SJSA1 (cell line): ENCODE results near the gene NKTR. TPM values are rescaled to one million over a fixed set of nuclear protein-coding genes. Genes with fewer than 3 reads are reported as not detected.

Experiments
- DNase-seq, 2 experiments: peaks; one replicate each; pipeline ENCODE4 v3.0.0-alpha.2; 2015 to 2020; ENCODE audit warnings: low spot score in 2 of 2, low read depth in 1 of 2
- H3K27ac ChIP-seq: fragments of 250-450 bp; sonication (Bioruptor Pico); 2 replicates; pipeline ENCODE4 v1.5.1; 2020; ENCODE audit warnings: mild to moderate bottlenecking, moderate library complexity
- H3K27me3 ChIP-seq: fragments of 250-450 bp; sonication (Bioruptor Pico); replicated peaks from 2 replicates; pipeline ENCODE4 v1.5.1; 2020; ENCODE audit warnings: mild to moderate bottlenecking, moderate library complexity
- H3K36me3 ChIP-seq: fragments of 250-450 bp; sonication (Bioruptor Pico); 2 replicates; pipeline ENCODE4 v1.5.1; 2020; ENCODE audit warnings: mild to moderate bottlenecking
- H3K4me1 ChIP-seq: fragments of 250-450 bp; sonication (Bioruptor Pico); replicated peaks from 2 replicates; pipeline ENCODE4 v1.6.1; 2021; ENCODE audit warnings: mild to moderate bottlenecking
- H3K4me3 ChIP-seq: fragments of 250-450 bp; sonication (Bioruptor Pico); 2 replicates; pipeline ENCODE4 v1.5.1; 2020; ENCODE audit warnings: mild to moderate bottlenecking
- H3K9me3 ChIP-seq: fragments of 250-450 bp; sonication (Bioruptor Pico); replicated peaks from 2 replicates; pipeline ENCODE4 v1.5.1; 2020; ENCODE audit warnings: mild to moderate bottlenecking
- total RNA-seq: library from RNA; depleted of rRNA; stranded (reverse); fragments of >200 nt; shearing (Covaris generic); gene quantifications from 2 replicates; pipeline ENCODE4 v1.2.3, GENCODE V29; 2014

The NKTR gene
- total RNA-seq, 1 experiment from 2014 or later, result 33.7 TPM

DNA sequence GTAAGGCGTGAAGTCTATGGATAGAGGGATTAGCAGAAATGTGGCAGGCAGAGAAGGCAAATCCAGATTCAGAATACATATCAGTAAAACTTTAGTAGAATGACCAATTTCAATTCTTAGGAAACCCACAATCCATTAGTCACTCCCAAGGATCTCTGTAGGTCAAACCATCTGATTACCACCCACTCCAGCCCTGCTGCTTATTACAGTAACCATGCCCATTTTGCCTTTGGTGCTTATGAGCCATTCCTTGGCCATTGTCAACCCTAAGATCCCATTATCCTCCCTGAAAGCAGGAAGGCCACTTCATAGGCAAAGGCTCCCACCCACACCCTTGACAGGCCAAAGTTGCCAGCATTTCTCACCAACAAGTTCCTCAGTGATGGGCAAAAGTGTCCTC, 79.8 kb downstream of the NKTR start:
- Histone ChIP-seq H3K27me3 (no peaks in the 10 kb centered on the region), H3K9me3 (no peaks in the 10 kb centered on the region), H3K36me3 (no peaks in the 10 kb centered on the region), H3K4me3 (no peak overlapping the region), H3K4me1 (peaks cover 12% of the 10 kb centered on the region), H3K27ac (no peak overlapping the region)
- DNase-seq, result no peak

DNA sequence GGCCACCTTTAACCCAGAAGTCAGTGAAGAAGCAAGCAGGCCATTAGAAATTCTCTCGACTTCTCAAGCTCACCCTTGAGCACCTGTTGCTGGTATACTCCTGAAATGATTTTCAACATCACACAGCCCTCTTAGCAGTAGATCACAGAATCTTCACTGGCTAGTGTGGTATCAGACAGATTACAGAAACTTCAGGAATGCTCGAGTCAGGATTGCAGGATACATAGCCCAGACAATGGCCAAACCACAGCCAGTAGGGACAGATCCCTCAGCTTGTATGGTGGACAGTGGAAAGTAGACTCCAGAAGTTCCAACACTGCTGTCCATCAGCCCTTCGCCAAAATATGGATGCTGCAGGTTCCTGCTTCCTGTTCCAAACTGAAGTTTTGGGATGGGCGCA, 80.3 kb downstream of the NKTR start:
- Histone ChIP-seq H3K27me3 (no peaks in the 10 kb centered on the region), H3K27ac (no peak overlapping the region), H3K36me3 (no peaks in the 10 kb centered on the region), H3K4me3 (no peak overlapping the region), H3K4me1 (peaks cover 12% of the 10 kb centered on the region), H3K9me3 (no peaks in the 10 kb centered on the region)
- DNase-seq, result no peak

DNA sequence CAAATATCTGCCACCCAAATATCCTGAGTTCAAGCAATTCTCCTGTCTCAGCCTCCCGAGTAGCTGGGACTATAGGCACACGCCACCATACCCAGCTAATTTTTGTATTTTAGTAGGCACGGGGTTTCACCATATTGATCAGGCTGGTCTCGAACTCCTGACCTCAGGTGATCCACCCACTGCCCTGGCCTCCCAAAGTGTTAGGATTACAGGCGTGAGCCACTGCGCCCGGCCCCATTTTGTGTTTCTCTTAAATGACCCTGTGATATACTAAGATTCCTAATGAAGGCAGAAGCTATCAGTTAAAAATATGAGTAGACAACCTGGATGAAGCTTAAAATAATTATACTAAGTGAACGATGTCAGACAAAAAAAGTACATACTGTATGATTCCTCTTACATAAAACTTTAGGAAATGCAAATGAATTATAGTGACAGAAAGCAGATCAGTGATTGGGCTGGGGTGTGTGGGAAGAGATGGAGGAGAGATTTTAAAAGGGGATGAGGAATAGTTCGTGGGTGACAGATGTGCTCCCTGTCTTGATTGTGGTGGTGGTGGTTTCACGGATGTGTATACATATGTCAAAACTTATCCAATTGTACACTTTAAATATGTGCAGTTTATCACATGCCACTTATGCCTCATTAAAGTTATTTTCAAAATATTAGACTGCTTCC, 81.0 kb downstream of the NKTR start:
- Histone ChIP-seq H3K4me3 (no peak overlapping the region), H3K27me3 (no peaks in the 10 kb centered on the region), H3K36me3 (no peaks in the 10 kb centered on the region), H3K4me1 (peaks cover 12% of the 10 kb centered on the region), H3K9me3 (no peaks in the 10 kb centered on the region), H3K27ac (no peak overlapping the region)
- no peak for DNase-seq

DNA sequence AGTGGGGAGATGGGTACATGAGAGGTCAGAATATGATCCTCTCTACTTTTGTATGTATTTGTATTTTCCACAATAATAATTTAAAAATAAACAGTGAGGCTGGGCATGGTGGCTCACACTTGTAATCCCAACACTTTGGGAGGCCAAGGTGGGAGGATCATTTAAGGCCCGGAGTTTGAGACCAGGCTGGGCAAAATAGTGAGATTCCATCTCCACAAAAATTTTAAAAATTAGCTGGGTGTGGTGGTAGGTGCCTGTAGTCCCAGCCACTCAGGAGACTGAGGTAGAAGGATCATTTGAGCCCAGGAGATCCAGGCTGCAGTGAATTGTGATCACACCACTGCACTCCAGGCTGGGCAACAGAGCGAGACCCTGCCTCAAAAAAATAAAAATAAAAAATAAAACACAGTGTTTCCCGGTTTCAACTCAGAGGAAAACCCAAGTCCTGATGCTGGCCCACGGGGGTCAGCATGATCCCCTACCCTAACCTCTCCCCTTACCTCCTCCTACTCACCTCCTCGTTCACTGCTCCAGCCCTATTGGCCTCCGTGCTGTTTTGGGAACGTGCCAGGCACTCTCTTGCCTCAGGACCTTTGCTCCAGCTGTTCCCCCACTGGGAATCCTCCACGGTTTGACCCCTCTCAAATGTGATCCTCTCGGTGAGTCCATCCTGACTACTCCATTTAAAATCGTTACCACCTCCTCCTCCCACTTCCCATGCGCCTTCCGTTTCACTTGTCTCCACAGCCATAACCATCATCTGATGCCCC, 82.0 kb downstream of the NKTR start:
- no peaks in the 10 kb centered on the region for H3K36me3 ChIP-seq
- no peaks in the 10 kb centered on the region for H3K27me3 ChIP-seq
- no peak overlapping the region for H3K27ac ChIP-seq
- H3K4me1 ChIP-seq, result peaks cover 12% of the 10 kb centered on the region
- DNase-seq, result no peak
- no peak overlapping the region for H3K4me3 ChIP-seq
- H3K9me3 ChIP-seq, result no peaks in the 10 kb centered on the region

DNA sequence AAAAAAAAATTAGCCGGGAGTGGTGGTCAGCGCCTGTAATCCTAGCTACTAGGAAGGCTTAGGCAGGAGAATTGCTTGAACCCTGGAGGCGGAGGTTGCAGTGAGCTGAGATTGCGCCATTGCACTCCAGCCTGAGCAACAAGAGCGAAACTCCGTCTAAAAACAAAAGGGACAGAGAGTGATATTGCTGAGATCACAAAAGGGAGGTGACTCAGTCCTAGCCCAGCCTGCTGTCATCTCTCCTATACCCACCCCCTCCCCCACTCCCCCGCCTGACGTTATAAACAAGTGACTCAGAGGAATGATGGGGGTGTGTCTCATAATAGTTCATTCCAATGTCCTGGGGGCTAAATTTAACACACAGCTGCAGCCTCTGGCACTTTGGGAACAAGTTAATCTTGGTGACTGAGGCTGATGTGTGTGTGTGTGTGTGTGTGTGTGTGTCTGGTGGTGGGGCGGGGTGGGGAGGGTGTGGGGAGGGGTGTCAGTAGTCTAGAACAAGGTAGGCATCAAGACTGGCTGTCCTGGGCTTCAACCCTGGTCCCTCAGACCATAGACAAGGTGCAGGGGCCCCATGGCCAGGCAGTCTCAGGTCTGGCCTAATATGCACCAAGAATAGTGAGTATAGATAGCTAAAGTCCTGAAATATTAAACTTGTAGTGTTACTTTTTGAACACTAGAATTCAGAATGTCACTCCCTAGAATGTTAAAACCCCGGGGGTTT, 83.6 kb downstream of the NKTR start:
- H3K27me3 ChIP-seq, result no peaks in the 10 kb centered on the region
- no peaks in the 10 kb centered on the region for H3K9me3 ChIP-seq
- H3K4me1 ChIP-seq, result peaks cover 12% of the 10 kb centered on the region
- H3K36me3 ChIP-seq, result no peaks in the 10 kb centered on the region
- DNase-seq, result peak; percentile 57 to 88
- 0 out of 2 replicates have a peak overlapping the region, but pooled peaks have one; percentile 25 for H3K27ac ChIP-seq
- H3K4me3 ChIP-seq, result peak overlapping the region; percentile 22

DNA sequence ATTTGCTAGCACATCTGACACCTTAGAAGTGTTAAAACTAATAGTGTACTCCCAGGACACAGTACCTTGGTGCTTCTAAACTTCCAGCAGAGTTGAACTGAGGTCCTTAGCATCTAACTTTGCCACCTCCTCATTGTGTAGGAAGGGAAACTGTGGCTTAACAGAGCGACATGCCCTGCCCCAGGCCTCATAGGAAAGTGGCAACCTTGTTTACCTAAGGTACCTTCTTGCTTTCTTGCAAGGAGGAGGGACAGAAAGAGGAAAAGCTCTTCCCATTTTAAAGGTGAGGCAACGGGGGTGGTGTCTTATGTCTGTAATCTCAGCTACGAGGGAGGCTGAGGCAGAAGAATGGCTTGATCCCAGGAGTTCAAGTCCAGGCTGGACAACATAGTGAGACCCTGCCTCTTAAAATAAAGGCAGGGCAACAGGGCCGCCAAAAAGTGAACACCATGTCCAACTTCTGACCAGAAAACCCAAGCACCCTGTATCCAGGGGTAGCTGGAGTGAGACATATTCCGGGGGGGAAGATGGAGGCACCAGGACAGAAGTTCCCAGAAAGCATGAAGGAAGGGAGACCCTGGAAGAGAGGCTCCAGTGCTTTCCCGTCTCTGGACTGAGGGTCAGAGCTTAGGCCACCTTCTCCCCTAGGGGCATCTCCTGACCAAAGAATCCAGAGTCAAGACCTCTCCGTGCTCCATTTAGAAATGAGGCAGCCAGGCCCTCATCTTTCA, 84.3 kb downstream of the NKTR start:
- H3K9me3 ChIP-seq, result no peaks in the 10 kb centered on the region
- no peaks in the 10 kb centered on the region for H3K36me3 ChIP-seq
- no peak overlapping the region for H3K4me3 ChIP-seq
- no peaks in the 10 kb centered on the region for H3K27me3 ChIP-seq
- no peak overlapping the region for H3K27ac ChIP-seq
- H3K4me1 ChIP-seq, result peaks cover 12% of the 10 kb centered on the region
- no peak for DNase-seq

DNA sequence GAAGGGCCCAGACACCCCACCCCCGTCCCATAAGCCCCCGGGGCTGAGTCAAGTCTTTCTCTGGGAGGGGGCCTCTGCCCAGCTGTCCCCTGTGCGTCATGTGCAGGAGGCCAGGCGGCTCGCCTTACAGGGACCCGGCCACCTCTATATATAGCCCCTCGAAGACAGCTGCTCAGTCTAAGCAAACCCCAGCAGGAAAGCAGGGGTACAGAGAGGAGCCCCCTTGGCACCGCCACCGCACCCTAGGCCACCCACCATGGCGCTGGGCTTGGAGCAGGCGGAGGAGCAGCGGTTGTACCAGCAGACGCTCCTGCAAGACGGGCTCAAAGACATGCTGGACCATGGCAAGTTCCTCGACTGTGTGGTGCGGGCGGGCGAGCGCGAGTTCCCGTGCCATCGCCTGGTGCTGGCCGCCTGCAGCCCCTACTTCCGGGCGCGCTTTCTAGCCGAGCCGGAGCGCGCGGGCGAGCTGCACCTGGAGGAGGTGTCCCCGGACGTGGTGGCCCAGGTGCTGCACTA, 84.9 kb downstream of the NKTR start, which contains the start of gene KLHL40:
Gene KLHL40 (plus strand): TSS at position 175 of the 519 bp plus-strand sequence. CDS start 82 bp downstream, at position 257.
- H3K4me3 ChIP-seq, result no peak within 1 kb of the TSS
- no peak for DNase-seq
- H3K27me3 ChIP-seq, result no peaks in the 10 kb centered on the region
- peaks cover 12% of the 10 kb centered on the region for H3K4me1 ChIP-seq
- H3K27ac ChIP-seq, result no peak within 1 kb of the TSS
- no peaks in the 10 kb centered on the region for H3K9me3 ChIP-seq
- H3K36me3 ChIP-seq, result no peaks in the 10 kb centered on the region

DNA sequence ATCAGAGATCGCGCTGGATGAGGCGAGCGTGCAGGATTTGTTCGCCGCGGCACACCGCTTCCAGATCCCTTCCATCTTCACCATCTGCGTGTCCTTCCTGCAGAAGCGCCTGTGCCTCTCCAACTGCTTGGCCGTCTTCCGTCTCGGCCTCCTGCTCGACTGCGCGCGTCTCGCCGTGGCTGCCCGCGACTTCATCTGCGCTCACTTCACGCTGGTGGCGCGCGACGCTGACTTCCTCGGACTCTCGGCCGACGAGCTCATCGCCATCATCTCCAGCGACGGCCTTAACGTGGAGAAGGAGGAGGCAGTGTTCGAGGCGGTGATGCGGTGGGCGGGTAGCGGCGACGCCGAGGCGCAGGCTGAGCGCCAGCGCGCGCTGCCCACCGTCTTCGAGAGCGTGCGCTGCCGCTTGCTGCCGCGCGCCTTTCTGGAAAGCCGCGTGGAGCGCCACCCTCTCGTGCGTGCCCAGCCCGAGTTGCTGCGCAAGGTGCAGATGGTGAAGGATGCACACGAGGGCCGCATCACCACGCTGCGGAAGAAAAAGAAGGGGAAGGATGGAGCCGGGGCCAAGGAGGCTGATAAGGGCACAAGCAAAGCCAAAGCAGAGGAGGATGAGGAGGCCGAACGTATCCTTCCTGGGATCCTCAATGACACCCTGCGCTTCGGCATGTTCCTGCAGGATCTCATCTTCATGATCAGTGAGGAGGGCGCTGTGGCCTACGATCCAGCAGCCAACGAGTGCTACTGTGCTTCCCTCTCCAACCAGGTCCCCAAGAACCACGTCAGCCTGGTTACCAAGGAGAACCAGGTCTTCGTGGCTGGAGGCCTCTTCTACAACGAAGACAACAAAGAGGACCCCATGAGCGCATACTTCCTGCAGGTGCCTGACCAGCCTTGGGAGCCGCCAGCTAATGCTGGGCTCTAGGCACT, 85.7 kb downstream of the NKTR start:
- H3K4me3 ChIP-seq, result no peak overlapping the region
- no peaks in the 10 kb centered on the region for H3K9me3 ChIP-seq
- no peaks in the 10 kb centered on the region for H3K27me3 ChIP-seq
- no peaks in the 10 kb centered on the region for H3K36me3 ChIP-seq
- no peak for DNase-seq
- no peak overlapping the region for H3K27ac ChIP-seq
- H3K4me1 ChIP-seq, result peaks cover 12% of the 10 kb centered on the region

DNA sequence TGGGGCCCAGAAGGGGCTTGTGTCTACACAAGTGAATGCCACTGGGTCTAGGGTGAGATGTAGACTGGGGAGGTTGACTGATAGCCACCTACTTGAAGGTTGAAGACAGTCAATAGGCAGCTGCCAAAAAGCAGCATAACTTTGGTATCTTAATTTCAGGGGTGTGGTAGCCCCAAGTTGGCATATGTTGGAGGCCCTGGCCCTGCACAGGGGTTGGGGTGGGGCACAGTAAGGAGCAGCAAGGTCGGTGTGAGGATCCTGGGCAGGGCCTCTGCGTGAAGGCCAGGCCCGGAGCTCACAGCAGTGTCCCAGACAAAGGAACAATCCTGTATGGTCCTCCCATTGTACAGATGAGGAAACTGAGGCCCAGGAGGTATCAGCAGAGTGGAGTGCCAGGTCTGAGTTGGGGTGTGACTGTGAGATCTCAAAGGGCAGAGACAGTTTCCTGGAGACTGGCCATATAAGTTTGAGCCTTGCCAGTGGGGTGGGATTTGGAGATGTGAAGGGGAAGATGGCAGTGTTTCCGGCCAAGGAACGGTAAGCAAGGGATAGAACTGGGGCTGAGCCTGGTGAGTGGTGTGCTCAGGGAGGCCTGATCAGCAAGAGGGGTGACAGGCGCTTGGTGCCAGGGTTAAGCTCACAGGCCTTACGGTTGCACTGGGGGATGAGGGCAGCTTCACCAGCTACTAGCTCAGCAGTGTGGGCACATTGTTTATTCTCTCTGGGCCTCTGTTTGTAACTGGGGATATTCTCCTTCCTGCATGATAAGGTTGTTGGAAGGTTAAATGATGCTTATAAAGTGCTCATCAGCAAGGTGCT, 86.6 kb downstream of the NKTR start:
- H3K27me3 ChIP-seq, result no peaks in the 10 kb centered on the region
- H3K4me1 ChIP-seq, result peaks cover 12% of the 10 kb centered on the region
- no peak overlapping the region for H3K4me3 ChIP-seq
- H3K36me3 ChIP-seq, result no peaks in the 10 kb centered on the region
- no peak overlapping the region for H3K27ac ChIP-seq
- DNase-seq, result no peak
- H3K9me3 ChIP-seq, result no peaks in the 10 kb centered on the region

DNA sequence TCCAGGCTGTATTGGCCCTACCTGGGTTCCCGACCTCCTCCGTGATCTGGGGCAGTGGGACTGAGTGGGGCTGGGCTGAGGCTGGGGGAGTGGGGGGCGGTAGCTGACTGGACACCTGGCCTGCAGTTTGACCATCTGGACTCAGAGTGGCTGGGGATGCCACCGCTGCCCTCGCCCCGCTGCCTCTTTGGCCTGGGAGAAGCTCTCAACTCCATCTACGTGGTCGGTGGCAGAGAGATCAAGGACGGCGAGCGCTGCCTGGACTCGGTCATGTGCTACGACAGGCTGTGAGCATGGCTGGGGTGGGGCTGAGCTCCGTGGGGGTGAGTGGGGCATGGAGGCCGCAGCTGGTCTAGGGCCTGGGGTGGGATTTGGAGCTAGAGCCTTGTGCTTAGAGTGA, 87.5 kb downstream of the NKTR start:
- Histone ChIP-seq H3K27ac (no peak overlapping the region), H3K9me3 (no peaks in the 10 kb centered on the region), H3K36me3 (no peaks in the 10 kb centered on the region), H3K4me1 (peaks cover 12% of the 10 kb centered on the region), H3K27me3 (no peaks in the 10 kb centered on the region), H3K4me3 (no peak overlapping the region)
- DNase-seq, result no peak

DNA sequence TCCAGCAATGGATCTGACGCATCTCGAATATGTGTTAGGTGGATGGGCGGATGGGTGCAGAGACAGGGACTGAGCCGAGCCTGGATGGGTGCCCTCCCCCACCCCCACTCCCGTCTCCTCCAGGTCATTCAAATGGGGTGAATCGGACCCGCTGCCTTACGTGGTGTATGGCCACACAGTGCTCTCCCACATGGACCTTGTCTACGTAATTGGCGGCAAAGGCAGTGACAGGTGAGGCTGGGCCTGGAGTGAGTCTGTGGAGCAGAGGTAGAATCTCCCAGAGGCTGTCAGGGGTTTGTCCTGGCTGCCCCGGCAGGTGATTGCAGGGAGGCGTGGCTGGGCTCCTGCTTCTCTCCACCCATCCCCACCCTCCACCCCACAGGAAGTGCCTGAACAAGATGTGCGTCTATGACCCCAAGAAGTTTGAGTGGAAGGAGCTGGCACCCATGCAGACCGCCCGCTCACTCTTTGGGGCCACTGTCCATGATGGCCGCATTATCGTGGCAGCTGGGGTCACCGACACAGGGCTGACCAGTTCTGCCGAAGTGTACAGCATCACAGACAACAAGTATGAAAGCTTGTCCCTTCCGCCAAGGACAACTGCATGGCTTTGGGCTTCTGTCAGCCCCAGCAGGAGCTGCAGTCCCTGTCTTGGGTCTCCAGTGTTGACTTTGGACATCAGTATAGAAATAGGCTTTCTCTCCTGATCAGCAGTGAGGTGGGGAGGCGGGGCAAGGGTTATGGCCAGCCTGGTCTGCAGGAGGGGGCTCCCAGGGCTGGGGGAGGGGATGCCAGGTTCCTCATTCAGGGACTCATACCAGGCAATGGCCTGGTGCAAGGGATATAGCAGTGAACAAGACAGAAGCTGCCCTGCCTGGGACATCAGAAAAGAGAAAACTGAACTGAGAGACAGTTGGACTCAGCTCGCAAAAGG, 88.3 kb downstream of the NKTR start:
- Histone ChIP-seq H3K27ac (no peak overlapping the region), H3K4me1 (peaks cover 6% of the 10 kb centered on the region), H3K9me3 (no peaks in the 10 kb centered on the region), H3K4me3 (no peak overlapping the region), H3K27me3 (no peaks in the 10 kb centered on the region), H3K36me3 (no peaks in the 10 kb centered on the region)
- DNase-seq, result no peak
